Stomach smooth muscle (tissue), 2 donors: ENCODE data around the gene GPC5.

Experiments used
- H3K27ac ChIP-seq: one replicate; pipeline ENCODE4 v1.7.0; 2013; ENCODE audit warnings: mild to moderate bottlenecking, low read length, inconsistent platforms
- H3K27me3 ChIP-seq, 2 donors: one replicate each; pipeline ENCODE4 v1.7.0; 2013; ENCODE audit warnings: low read length in 2 of 2; ENCODE audit not compliant: insufficient read depth in 2 of 2, control insufficient read depth in 1 of 2
- H3K36me3 ChIP-seq, 2 donors: one replicate each; pipeline ENCODE4 v1.7.0; 2013; ENCODE audit warnings: low read length in 2 of 2; ENCODE audit not compliant: control insufficient read depth in 2 of 2, insufficient read depth in 2 of 2
- H3K4me1 ChIP-seq: one replicate; pipeline ENCODE4 v1.7.0; 2013; ENCODE audit warnings: low read length; ENCODE audit not compliant: control insufficient read depth, insufficient read depth
- H3K4me3 ChIP-seq, 2 donors: one replicate each; pipeline ENCODE4 v1.7.0; 2013; ENCODE audit warnings: low read length in 2 of 2
- H3K9ac ChIP-seq, 2 donors: one replicate each; pipeline ENCODE4 v1.7.0; 2013; ENCODE audit warnings: low read length in 2 of 2, mild to moderate bottlenecking in 1 of 2
- H3K9me3 ChIP-seq, 2 donors: one replicate each; pipeline ENCODE4 v1.7.0; 2013; ENCODE audit warnings: low read length in 2 of 2; ENCODE audit not compliant: control insufficient read depth in 2 of 2
- donor health status: healthy.
- donor health status: Pancreatic carcinoma.

GPC5 gene

DNA sequence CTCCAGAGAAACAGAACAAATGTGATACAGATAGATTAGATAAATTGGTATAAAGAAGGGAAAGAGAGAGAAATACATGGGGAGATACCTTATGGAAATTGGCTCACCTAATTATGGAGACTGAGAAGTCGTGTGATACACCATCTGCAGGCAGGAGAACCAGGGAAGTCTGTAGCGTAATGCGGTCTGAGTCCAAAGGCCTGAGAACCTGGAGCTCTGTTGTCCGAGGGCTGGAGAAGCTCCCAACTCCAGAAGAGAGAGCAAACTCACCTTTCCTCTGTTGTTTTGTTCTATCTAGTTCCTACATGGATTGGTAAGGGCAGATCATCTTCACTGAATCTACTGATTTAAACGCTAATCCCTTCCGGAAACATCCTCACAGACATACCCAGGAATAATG is 1179.9 kb downstream of the GPC5 start:
- Histone ChIP-seq H3K4me3 (no peak overlapping the region), H3K9me3 (no peaks in the 10 kb centered on the region), H3K36me3 (no peaks in the 10 kb centered on the region), H3K9ac (no peak overlapping the region), H3K4me1 (no peaks in the 10 kb centered on the region), H3K27me3 (no peaks in the 10 kb centered on the region), H3K27ac (no peak overlapping the region)

DNA sequence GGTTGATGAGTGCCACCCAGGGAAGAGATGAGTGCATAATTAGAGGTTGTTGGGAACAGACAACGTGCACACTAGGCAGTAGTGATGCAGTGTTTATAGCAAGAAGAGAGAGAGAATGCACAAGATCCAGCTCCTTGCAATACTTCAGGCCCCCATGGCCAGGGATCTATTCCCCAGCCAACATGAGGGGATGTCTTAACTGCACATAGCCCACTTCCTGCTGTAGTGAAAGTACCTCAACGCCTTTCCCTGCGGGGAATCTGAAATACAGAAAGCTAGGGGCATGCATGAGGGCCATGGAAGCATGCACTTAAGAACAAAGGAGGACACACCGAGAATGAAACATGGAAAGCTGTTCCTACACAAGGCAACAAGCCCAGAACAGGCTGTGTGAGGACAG is 1191.5 kb downstream of the GPC5 start:
- H3K36me3 ChIP-seq: no peaks in the 10 kb centered on the region
- H3K27ac ChIP-seq: no peak overlapping the region

DNA sequence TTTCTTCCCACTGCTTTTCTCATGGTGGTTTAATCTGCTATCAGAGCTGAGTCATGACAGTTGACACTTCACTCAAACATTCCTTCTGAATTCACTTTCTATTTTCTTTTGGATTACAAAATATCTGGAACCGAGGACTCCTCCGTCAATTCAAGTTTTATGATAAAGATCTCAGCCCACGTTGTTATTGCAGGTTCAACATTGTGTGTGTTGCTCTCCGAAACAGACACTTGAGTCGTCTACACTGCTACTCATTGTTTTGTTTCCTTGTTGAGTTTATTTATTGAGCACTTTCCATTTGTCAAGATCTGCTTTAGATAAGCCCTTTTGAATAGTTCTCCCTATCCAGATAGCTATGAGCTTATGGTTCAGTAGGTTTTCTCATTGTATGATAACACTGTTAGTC is 1192.1 kb downstream of the GPC5 start:
- Histone ChIP-seq H3K27me3 (no peaks in the 10 kb centered on the region), H3K4me1 (no peaks in the 10 kb centered on the region), H3K4me3 (no peak overlapping the region), H3K36me3 (no peaks in the 10 kb centered on the region), H3K27ac (no peak overlapping the region), H3K9me3 (no peaks in the 10 kb centered on the region), H3K9ac (no peak overlapping the region)

More for the DNA sequence above, 1191.5 kb downstream of the GPC5 start:
- H3K4me3 ChIP-seq: no peak overlapping the region
- H3K9ac ChIP-seq: no peak overlapping the region
- no peaks in the 10 kb centered on the region for H3K9me3 ChIP-seq
- no peaks in the 10 kb centered on the region for H3K4me1 ChIP-seq
- no peaks in the 10 kb centered on the region for H3K27me3 ChIP-seq

DNA sequence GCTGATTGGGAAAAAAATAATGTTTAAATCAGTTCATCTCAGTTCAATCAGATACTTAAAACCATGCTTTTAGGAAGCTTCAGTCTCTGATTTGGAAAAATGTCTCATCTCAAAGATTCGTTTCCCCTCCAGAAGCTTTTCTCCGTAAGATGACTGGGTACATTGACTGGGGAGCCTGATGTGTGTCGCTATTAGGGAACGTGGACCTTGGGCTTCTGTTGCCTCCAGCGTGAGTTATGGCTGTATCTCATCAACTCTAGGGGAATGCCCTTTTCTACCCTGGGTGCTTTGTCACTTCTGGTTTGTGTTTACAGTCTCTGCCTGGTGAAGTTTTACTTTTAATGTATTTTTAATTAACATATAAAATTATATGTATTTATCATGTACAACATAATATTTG is 1192.7 kb downstream of the GPC5 start:
- H3K9me3 ChIP-seq: no peaks in the 10 kb centered on the region
- no peaks in the 10 kb centered on the region for H3K4me1 ChIP-seq
- no peak overlapping the region for H3K9ac ChIP-seq
- no peaks in the 10 kb centered on the region for H3K27me3 ChIP-seq
- H3K36me3 ChIP-seq: no peaks in the 10 kb centered on the region
- no peak overlapping the region for H3K4me3 ChIP-seq
- no peak overlapping the region for H3K27ac ChIP-seq

DNA sequence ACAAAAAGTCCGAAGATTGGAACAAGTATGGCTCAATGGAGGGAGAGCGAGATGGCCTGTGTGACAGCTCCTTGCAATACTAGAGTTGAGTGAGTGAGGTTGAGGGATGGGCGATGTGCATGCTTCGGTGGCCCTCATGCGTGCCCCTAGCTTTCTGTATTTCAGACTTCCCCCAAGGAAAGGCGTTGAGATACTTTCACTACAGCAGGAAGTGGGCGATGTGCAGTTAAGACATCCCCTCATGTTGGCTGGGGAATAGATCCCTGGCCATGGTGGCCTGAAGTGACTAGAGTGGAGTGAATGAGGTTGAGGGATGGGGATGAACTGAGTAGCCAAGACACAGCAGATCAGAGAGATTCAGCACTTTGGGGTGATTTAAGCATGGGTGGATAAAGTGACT is 1194.3 kb downstream of the GPC5 start:
- no peak overlapping the region for H3K4me3 ChIP-seq

DNA sequence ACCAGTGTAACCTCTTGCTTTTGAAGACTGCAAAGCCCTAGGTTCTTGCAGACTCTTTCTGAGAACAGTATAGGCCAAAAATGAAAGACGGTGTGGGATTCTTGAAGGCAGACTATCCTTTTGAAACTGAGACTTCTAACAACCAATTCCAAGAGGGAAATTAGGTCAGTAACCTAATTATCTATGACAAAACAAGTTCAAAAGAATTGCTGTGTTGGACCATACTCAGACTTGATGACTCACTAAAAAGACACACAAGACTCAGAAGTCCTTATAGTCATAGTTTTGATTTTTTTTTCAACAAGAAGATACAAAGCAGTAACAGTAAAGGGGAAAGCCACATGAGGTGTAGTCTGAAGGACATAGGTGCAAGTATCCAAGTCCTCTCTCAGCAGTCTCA is 1204.1 kb downstream of the GPC5 start:
- Histone ChIP-seq H3K4me3 (no peak overlapping the region), H3K4me1 (no peaks in the 10 kb centered on the region), H3K36me3 (no peaks in the 10 kb centered on the region), H3K9ac (no peak overlapping the region), H3K27me3 (no peaks in the 10 kb centered on the region), H3K9me3 (no peaks in the 10 kb centered on the region), H3K27ac (no peak overlapping the region)

More for the DNA sequence above, 1194.3 kb downstream of the GPC5 start:
- Histone ChIP-seq H3K36me3 (no peaks in the 10 kb centered on the region), H3K9ac (no peak overlapping the region), H3K9me3 (no peaks in the 10 kb centered on the region), H3K27me3 (no peaks in the 10 kb centered on the region), H3K27ac (no peak overlapping the region), H3K4me1 (no peaks in the 10 kb centered on the region)

DNA sequence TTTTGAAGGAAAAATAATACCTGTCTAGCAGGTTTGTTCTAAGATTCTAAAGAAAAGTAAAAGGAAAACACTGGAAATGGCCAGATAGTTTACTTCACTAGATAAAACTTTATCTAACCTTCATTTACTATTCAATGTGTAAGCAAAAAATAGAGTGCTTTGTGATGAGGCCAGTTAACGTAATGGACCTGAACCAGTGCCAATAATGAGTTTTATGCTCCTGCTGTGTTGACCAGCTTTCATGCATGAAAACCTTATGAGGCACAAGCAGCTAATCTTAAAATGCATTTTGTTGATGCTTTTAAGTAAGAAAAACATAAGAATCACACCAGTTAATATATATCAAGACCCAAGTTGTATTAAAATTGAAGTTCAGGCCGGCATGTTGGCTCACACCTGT is 1211.0 kb downstream of the GPC5 start:
- H3K9ac ChIP-seq: no peak overlapping the region
- H3K4me1 ChIP-seq: no peaks in the 10 kb centered on the region
- no peaks in the 10 kb centered on the region for H3K9me3 ChIP-seq
- H3K4me3 ChIP-seq: no peak overlapping the region
- H3K27ac ChIP-seq: no peak overlapping the region
- H3K27me3 ChIP-seq: no peaks in the 10 kb centered on the region
- no peaks in the 10 kb centered on the region for H3K36me3 ChIP-seq

DNA sequence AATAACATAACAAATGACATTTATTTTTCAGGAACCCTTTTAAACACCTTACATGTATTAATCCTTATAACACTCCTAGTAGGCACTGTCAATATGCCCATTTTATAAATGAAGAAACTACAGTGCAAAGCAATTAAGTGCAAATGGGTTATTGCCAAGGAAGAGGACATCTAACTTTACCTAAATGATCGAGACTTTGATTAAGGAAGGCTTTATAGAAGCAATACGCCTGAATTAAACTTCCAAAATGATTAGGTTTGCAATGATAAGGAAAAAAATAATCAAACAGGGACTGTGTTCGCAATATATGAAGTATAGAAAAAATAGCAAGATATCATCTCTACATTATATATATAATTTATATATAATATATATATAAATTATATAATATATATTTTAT is 1214.5 kb downstream of the GPC5 start:
- Histone ChIP-seq H3K4me1 (no peaks in the 10 kb centered on the region), H3K27me3 (no peaks in the 10 kb centered on the region), H3K4me3 (no peak overlapping the region), H3K9me3 (no peaks in the 10 kb centered on the region), H3K27ac (no peak overlapping the region), H3K9ac (no peak overlapping the region), H3K36me3 (no peaks in the 10 kb centered on the region)

DNA sequence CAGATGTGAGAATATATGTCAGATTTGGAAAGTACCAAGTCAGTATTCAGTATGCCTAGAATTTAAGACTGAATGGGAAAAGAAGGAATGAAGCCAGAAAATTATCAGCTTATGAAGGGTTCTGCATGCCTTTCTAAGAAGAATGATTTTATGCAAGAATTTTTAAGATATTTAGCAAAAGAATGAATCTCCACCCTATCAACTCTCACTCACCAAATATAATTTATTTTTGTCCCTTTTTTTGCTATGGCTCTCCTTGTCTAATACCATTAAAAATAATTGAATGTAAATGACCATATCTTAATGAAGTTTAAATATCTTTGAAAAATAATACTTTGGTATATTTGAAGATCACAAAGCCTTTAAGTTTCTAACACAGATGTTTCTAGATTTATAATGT is 1215.5 kb downstream of the GPC5 start:
- Histone ChIP-seq H3K4me1 (no peaks in the 10 kb centered on the region), H3K9ac (no peak overlapping the region), H3K27ac (no peak overlapping the region), H3K4me3 (no peak overlapping the region), H3K9me3 (no peaks in the 10 kb centered on the region), H3K36me3 (no peaks in the 10 kb centered on the region), H3K27me3 (no peaks in the 10 kb centered on the region)

DNA sequence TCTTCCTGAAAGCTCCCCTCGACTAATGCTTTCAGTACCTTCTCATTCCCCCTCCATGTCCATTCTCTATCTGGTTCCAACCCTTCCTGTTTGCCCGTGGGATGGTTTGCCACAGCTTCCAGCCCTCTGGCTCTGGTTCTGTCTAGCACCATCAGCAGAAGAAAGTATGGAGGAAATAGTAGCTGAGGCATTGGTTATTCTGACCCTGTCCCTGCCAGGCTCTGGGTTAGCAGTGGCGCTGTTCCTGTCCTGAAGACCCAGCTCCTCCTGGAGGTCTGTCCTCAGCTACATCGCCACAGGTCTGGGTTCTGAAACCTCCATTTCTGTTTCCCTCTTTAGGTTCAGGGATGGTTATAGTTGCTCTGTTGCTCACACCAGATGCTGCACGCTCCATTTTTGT is 1223.6 kb downstream of the GPC5 start:
- no peak overlapping the region for H3K27ac ChIP-seq
- H3K4me3 ChIP-seq: no peak overlapping the region
- no peaks in the 10 kb centered on the region for H3K36me3 ChIP-seq
- no peaks in the 10 kb centered on the region for H3K27me3 ChIP-seq
- no peak overlapping the region for H3K9ac ChIP-seq
- no peaks in the 10 kb centered on the region for H3K9me3 ChIP-seq
- no peaks in the 10 kb centered on the region for H3K4me1 ChIP-seq

DNA sequence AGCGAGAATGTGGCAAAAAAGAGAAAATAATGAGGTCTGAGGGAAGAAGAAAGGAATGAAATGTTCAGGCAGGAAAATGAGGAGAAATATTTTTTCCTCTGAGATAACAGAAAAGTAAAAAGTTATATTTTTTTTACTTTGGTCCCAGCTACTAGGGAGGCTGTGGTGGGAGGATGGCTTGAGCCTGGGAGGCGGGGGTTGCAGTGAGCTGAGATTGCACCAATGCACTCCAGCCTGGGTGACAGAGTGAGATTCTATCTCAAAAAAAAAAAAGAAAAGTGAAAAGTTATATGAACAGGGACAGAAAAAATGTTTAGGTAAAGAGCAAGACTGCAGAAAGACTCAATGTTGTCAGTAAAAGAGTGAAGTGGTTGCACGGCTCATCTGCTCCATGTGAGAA is 1224.5 kb downstream of the GPC5 start:
- no peak overlapping the region for H3K4me3 ChIP-seq
- no peaks in the 10 kb centered on the region for H3K4me1 ChIP-seq

DNA sequence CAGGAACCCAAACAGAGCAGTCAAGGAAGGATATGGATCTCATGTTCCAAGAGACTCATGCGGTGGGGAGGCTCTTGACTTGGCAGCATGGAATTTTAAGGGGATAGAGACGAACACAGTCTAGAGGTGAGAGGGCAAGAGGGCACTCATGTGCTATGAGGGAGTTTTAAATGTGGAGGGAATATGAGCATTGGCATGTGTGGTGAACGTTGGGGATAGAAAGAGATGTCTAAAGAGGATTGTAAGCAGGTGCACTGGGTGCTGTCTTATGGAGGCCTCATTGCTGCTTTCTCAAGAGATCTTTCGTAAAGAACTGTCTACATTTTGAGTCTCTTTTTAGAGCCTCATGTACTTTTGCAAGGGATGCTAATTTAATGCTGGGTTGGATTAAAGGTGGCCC is 1227.9 kb downstream of the GPC5 start:
- no peaks in the 10 kb centered on the region for H3K4me1 ChIP-seq
- H3K4me3 ChIP-seq: no peak overlapping the region
- H3K9ac ChIP-seq: no peak overlapping the region
- no peaks in the 10 kb centered on the region for H3K9me3 ChIP-seq
- H3K27me3 ChIP-seq: no peaks in the 10 kb centered on the region
- no peaks in the 10 kb centered on the region for H3K36me3 ChIP-seq
- H3K27ac ChIP-seq: no peak overlapping the region

More for the DNA sequence above, 1224.5 kb downstream of the GPC5 start:
- Histone ChIP-seq H3K9ac (no peak overlapping the region), H3K9me3 (no peaks in the 10 kb centered on the region), H3K27ac (no peak overlapping the region), H3K27me3 (no peaks in the 10 kb centered on the region), H3K36me3 (no peaks in the 10 kb centered on the region)
